GM10248 (cell line): ENCODE data around the gene TUBA3E.
"Not testable (repeated sequence)": the region's sequence is repeated elsewhere in the genome, so short reads cannot be mapped to it uniquely, and the experiment has no call there.

Source experiments
- CTCF ChIA-PET: fragments of 300-600 bp; sonication (Branson Sonifier 250); formaldehyde crosslinking; extraction: SDS; loops from one replicate; lab custom pipeline; 2021; ENCODE audit warnings: antibody characterized with exemption; lab: Yijun Ruan, JAX
- POLR2A ChIA-PET: fragments of 350-650 bp; sonication (Branson Sonifier 250); formaldehyde crosslinking; extraction: SDS; loops from one replicate; lab custom pipeline; 2020; ENCODE audit warnings: antibody characterized with exemption; lab: Yijun Ruan, JAX
- DNase-seq: peaks from one replicate; pipeline ENCODE4 v3.0.0; 2012; ENCODE audit errors: extremely low spot score
- TF ChIP-seq, protein P1 (sequence below): IDR thresholded peaks from 2 replicates; pipeline ENCODE4 v1.5.1; 2012; ENCODE audit warnings: mild to moderate bottlenecking, low read depth; ENCODE audit errors: extremely low read depth, missing control alignments, control extremely low read depth

The TUBA3E gene

DNA sequence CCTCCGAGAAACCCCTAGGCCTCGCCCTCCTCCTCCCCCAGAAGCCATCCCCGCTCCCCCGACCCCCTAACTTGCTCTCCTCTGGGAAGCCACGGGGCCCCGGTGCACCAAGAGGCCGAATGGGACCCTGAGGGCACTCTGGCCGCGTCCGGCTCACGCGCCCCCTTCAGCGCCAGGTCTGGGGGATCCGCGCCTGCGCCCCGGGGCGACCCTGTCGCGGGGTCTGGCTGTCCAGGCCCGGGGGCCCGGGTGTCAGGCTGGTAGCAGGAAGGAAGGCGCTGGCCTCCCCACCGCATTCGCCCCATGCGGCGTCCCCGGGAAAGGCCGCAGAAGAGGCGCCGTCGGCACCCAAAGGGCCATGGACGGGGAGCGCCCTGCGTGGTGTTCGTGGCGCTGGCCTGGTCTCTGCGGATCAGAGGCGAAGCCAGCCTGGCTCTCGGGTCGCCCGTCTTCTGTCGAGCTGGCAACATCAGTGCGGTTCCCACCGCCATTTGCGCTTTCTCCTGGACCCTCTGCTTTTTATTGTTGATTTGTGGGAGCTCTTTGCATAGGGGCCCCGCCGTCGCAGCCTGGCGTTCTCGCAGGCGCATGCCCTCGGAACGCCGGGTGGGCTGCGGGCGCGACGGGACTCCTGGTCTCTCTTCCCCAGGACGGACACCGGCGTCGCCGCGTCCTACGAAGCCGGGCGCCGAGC lies 30.4 kb upstream of the TUBA3E start:
- CTCF ChIA-PET, POLR2A ChIA-PET, DNase-seq: not testable (repeated sequence)

- CTCF ChIA-PET, POLR2A ChIA-PET, DNase-seq: not testable (repeated sequence)
These were observed 29.8 kb upstream of the TUBA3E start for GRCh38 chr2:130228005-130228404.

- CTCF ChIA-PET: interaction anchor here (1.3 kb wide), 1 partner anchor 42 kb away, joined by 3 read pairs; the partner anchor contains the start of gene SMPD4
- POLR2A ChIA-PET, DNase-seq: not testable (repeated sequence)
These were observed 24.3 kb upstream of the TUBA3E start for GRCh38 chr2:130222523-130222922.

GRCh38 chr2:130220505-130220904 lies 22.3 kb upstream of the TUBA3E start:
- POLR2A ChIA-PET, CTCF ChIA-PET, DNase-seq: not testable (repeated sequence)

- POLR2A ChIA-PET, DNase-seq, CTCF ChIA-PET: not testable (repeated sequence)
These were observed 20.9 kb upstream of the TUBA3E start for GRCh38 chr2:130219147-130219546.

DNA sequence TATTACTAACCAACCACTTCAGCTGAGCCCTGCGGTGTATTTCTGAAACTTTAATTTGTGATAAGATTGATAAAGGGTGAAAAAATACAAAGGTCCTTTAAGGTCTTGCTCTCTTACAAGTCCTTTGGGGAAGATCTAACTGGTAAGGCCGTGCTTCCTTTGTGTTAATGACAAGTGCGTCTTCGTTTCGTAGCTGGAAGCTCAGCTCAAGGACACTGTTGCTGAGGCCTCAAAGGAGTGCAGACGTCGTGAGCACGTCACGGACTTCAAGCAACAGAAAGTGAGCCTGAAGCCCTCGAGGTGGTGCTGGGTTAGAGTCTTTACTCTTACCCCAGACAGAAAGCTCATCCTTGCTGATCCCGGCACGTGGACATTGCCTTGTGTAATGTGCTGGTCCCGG lies 8.8 kb upstream of the TUBA3E start:
- POLR2A ChIA-PET, DNase-seq, CTCF ChIA-PET: not testable (repeated sequence)

- DNase-seq, CTCF ChIA-PET, POLR2A ChIA-PET: not testable (repeated sequence)
These were observed 4.9 kb upstream of the TUBA3E start for GRCh38 chr2:130203150-130203549.

- DNase-seq, CTCF ChIA-PET, POLR2A ChIA-PET: not testable (repeated sequence)
These were observed 4.3 kb upstream of the TUBA3E start for GRCh38 chr2:130202518-130202917.

DNA sequence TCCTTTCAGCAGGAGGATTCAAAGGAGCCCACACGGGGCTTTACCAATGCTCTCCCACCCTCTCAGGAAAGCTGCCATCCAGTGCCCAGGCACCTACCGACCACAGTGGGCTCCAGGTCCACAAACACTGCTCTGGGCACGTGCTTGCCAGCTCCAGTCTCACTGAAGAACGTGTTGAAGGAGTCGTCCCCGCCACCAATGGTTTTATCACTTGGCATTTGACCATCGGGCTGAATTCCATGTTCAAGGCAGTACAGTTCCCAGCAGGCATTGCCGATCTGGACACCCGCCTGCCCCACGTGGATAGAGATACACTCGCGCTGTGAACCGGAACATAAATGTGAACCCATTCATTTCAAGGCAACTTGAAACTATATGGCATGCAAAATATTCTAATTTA lies 2.2 kb downstream of the TUBA3E start:
- CTCF ChIA-PET, DNase-seq, POLR2A ChIA-PET: not testable (repeated sequence)

- POLR2A ChIA-PET, DNase-seq, CTCF ChIA-PET: not testable (repeated sequence)
These were observed 3.1 kb downstream of the TUBA3E start for GRCh38 chr2:130195089-130195635.

DNA sequence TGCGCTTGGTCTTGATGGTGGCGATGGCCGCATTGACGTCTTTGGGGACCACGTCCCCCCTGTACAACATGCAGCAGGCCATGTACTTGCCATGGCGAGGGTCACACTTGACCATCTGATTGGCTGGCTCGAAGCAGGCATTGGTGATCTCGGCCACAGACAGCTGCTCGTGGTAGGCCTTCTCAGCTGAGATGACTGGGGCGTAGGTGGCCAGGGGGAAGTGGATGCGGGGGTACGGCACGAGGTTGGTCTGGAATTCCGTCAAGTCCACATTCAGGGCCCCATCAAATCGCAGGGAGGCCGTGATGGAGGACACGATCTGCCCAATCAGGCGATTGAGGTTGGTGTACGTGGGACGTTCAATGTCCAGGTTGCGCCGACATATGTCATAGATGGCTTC lies 4.4 kb downstream of the TUBA3E start:
- POLR2A ChIA-PET, DNase-seq, CTCF ChIA-PET: not testable (repeated sequence)

- DNase-seq, CTCF ChIA-PET, POLR2A ChIA-PET: not testable (repeated sequence)
These were observed 5.8 kb downstream of the TUBA3E start for GRCh38 chr2:130192451-130192850.

DNA sequence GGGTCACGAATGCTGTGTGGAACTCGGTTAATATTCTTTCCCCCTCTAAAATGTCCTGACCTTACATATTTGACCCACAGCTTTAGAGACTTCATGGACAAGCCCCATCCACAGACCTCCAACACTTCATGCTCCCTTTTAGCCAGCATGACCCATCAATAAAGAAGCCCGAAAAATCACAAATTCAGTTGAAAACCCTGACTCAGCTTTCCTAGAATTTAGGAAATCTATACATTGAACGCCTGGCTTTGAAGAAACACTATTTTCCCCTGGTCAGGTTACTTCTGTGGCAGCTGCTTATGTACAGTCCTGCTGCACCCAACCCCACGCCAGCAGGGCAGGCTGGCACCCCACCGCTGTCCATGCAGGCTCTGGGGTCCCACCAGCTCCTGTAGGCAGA lies 6.9 kb downstream of the TUBA3E start:
- POLR2A ChIA-PET, DNase-seq: not testable (repeated sequence)
- CTCF ChIA-PET: interaction anchor here (1.1 to 1.4 kb wide), 2 partner anchors 9 to 10 kb away, joined by 3 to 5 read pairs; partner anchors contain the start of genes MZT2B and SMPD4

DNA sequence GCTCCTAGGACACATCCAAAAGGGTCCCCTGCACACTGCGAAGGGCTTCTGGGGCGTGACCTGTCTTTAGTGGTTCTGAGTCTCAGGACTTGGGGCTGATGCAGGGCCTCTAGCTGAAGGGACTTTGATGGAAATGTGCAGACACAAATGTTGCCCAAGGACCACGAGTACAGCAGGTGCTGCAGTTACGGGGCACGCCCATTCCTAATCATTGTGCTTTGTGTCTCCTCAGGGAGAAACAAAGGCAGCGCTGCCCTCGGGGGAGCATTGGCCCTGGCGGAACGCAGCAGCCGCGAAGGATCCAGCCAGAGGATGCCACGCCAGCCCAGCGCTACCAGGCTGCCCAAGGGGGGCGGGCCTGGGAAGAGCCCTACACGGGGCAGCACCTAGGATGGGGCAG lies 8.0 kb downstream of the TUBA3E start:
- CTCF ChIA-PET: interaction anchor here (0.8 to 1.4 kb wide), 2 partner anchors 8 to 10 kb away, joined by 3 read pairs; partner anchors contain the start of gene MZT2B
- POLR2A ChIA-PET: no interaction called here
- TF ChIP-seq, protein P1, sequence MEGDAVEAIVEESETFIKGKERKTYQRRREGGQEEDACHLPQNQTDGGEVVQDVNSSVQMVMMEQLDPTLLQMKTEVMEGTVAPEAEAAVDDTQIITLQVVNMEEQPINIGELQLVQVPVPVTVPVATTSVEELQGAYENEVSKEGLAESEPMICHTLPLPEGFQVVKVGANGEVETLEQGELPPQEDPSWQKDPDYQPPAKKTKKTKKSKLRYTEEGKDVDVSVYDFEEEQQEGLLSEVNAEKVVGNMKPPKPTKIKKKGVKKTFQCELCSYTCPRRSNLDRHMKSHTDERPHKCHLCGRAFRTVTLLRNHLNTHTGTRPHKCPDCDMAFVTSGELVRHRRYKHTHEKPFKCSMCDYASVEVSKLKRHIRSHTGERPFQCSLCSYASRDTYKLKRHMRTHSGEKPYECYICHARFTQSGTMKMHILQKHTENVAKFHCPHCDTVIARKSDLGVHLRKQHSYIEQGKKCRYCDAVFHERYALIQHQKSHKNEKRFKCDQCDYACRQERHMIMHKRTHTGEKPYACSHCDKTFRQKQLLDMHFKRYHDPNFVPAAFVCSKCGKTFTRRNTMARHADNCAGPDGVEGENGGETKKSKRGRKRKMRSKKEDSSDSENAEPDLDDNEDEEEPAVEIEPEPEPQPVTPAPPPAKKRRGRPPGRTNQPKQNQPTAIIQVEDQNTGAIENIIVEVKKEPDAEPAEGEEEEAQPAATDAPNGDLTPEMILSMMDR: no peak
- no peak for DNase-seq

GRCh38 chr2:130188958-130189357 lies 9.3 kb downstream of the TUBA3E start:
- POLR2A ChIA-PET, CTCF ChIA-PET, DNase-seq: not testable (repeated sequence)

DNA sequence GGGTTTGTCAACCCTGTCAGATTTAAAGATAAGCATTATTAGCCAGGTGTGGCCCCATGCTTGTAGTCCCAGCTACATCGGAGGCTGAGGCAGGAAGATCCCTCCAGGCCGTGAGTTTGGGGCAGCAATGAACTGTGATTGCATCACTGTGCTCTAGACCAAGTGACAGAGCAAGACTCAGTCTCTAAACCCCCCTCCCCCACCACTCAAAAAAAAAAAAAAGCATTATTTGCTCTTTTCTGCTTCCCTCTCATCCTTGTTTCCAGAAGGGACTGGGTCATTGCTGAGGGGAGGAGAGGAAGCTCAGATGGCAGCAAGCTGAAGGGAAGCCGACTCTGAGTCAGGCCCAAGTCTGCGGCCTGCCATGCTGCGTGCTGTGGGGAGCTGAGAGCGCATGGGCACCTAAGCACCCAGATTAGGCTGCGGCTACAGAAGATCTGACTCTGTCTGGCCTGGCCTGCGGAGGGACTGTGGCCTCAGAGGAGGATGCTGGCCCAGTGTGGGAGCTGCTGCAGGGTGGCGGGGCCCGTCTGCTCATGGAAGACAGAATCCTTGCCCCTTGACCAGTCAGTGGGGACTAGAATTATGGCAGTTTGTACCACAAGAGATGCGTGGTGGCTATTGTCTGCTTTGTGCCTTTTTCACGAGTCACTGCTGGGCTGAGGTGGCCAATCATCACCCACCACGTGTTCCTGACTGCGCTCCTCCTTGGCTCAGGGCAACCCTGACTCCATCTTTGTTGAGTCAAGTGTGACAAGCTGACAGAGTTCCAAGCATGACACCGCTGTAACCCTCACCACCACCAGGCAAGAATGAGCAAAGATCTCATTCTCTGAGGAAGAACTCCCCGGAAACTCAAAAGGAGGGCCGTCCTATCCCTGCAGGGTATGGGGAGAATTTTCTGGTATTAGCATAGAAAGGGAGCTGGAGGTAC lies 10.1 kb downstream of the TUBA3E start:
- DNase-seq, CTCF ChIA-PET: not testable (repeated sequence)
- POLR2A ChIA-PET: interaction anchor here (1.2 kb wide), 1 partner anchor 1299 kb away, joined by 6 read pairs; no protein-coding TSS in a partner anchor
